HCT116 (cell line): Measurements from ENCODE around the gene TM9SF4. TPM values are rescaled to one million over a fixed set of nuclear protein-coding genes. Genes with fewer than 3 reads are reported as not detected.

ENCODE experiments used
- ATAC-seq: fragments of 200-7000 bp; cut with Tn5 transposase; 2 replicates; pipeline ENCODE4 v1.9.1; 2020; ENCODE audit warnings: mild to moderate bottlenecking, moderate library complexity
- BruUV-seq: library from RNA; stranded (reverse); fragments of 400-500 nt; replicated peaks from 2 replicates; lab custom pipeline; 2021; lab: Mats Ljungman, UMichigan
- CTCF ChIA-PET: fragments of 300-600 bp; sonication (Branson Sonifier 250); formaldehyde crosslinking; loops from one replicate; lab custom pipeline; 2021; ENCODE audit warnings: antibody characterized with exemption; lab: Charles Lee
- POLR2A ChIA-PET: fragments of 300-600, 350-600 bp; sonication (Branson Sonifier 250); formaldehyde crosslinking; loops from one replicate; lab custom pipeline; 2021; ENCODE audit warnings: antibody characterized with exemption; lab: Charles Lee
- RAD21 ChIA-PET, 2 experiments: fragments of 300-600 bp; sonication (Branson Sonifier 250); formaldehyde crosslinking; loops; one replicate each; lab custom pipeline; 2023; ENCODE audit warnings: low total read pairs in 2 of 2; ENCODE audit not compliant: uncharacterized antibody in 2 of 2, unreplicated experiment in 2 of 2, low non-redundant PET in 1 of 2; lab: Charles Lee
- DNase-seq: peaks from one replicate; pipeline ENCODE4 v3.0.0-alpha.2; 2010; ENCODE audit warnings: low read depth, low spot score
- H2AFZ ChIP-seq: fragments of 200-600 bp; shearing (Covaris generic), sonication (generic); 2 replicates; pipeline ENCODE4 v1.6.1; 2017; ENCODE audit warnings: low read depth, mixed run types, mixed read lengths, antibody characterized with exemption, low read length; ENCODE audit not compliant: poor library complexity, severe bottlenecking
- H3K27ac ChIP-seq: 2 replicates; pipeline ENCODE4 v1.5.1; 2012; ENCODE audit warnings: low read depth, low read length
- H3K27me3 ChIP-seq: fragments of 200-600 bp; sonication (generic); 2 replicates; pipeline ENCODE4 v1.6.1; 2016; ENCODE audit warnings: mixed run types, low read length, mixed read lengths; ENCODE audit not compliant: insufficient read depth
- H3K36me3 ChIP-seq, 2 experiments: fragments of 200-500 bp in 1 of 2; fragments of 200-600 bp in 1 of 2; sonication (Bioruptor generic) in 1 of 2; sonication (generic) in 1 of 2; 2 replicates each; pipeline versions ENCODE4 v1.5.1 to v1.6.1; 2014 to 2016; ENCODE audit warnings: low read length in 2 of 2, inconsistent platforms in 1 of 2, mixed read lengths in 1 of 2, mixed run types in 1 of 2; ENCODE audit not compliant: insufficient read depth in 2 of 2, control insufficient read depth in 1 of 2
- H3K4me1 ChIP-seq, 2 experiments: fragments of 200-600 bp in 1 of 2; sonication (generic) in 1 of 2; 2 replicates each; pipeline versions ENCODE4 v1.5.1 to v1.6.1; 2012 to 2017; ENCODE audit warnings: low read length in 2 of 2, inconsistent platforms in 1 of 2, mild to moderate bottlenecking in 1 of 2, mixed read lengths in 1 of 2, mixed run types in 1 of 2, moderate library complexity in 1 of 2; ENCODE audit not compliant: insufficient read depth in 2 of 2, control insufficient read depth in 1 of 2
- H3K4me2 ChIP-seq: fragments of 200-600 bp; sonication (generic); 2 replicates; pipeline ENCODE4 v1.6.1; 2017; ENCODE audit warnings: mixed run types, low read length, mixed read lengths
- H3K4me3 ChIP-seq, 2 experiments: fragments of 200-600 bp in 1 of 2; sonication (generic) in 1 of 2; replicated peaks in 1 of 2; 2 replicates each; pipeline ENCODE4 v1.5.1; 2011 to 2016; ENCODE audit warnings: low read length in 2 of 2, control low read depth in 1 of 2, low read depth in 1 of 2, mild to moderate bottlenecking in 1 of 2, mixed read lengths in 1 of 2, mixed run types in 1 of 2
- H3K79me2 ChIP-seq: fragments of 200-600 bp; sonication (generic); 2 replicates; pipeline ENCODE4 v1.6.1; 2017; ENCODE audit warnings: mild to moderate bottlenecking, mixed run types, low read length, moderate library complexity, mixed read lengths; ENCODE audit not compliant: insufficient read depth
- H3K9ac ChIP-seq: fragments of 200-600 bp; sonication (generic); 2 replicates; pipeline ENCODE4 v1.6.1; 2016; ENCODE audit warnings: low read length, mixed read lengths
- H3K9me2 ChIP-seq: fragments of 200-600 bp; sonication (generic), shearing (Covaris generic); 2 replicates; pipeline ENCODE4 v1.6.1; 2017; ENCODE audit warnings: mixed run types, mild to moderate bottlenecking, moderate library complexity; ENCODE audit not compliant: insufficient read depth
- H3K9me3 ChIP-seq, 2 experiments: fragments of 200-500 bp in 1 of 2; fragments of 200-600 bp in 1 of 2; sonication (Bioruptor generic) in 1 of 2; sonication (generic) in 1 of 2; 2 replicates each; pipeline ENCODE4 v1.6.1; 2014 to 2017; ENCODE audit warnings: low read length in 2 of 2, mixed read lengths in 2 of 2, inconsistent platforms in 1 of 2, low read depth in 1 of 2, mild to moderate bottlenecking in 1 of 2, mixed run types in 1 of 2, moderate library complexity in 1 of 2; ENCODE audit not compliant: control insufficient read depth in 1 of 2, insufficient read depth in 1 of 2
- H4K20me1 ChIP-seq: fragments of 200-600 bp; sonication (generic), shearing (Covaris generic); 2 replicates; pipeline ENCODE4 v1.6.1; 2017; ENCODE audit warnings: mixed run types, mild to moderate bottlenecking, moderate library complexity; ENCODE audit not compliant: insufficient read depth
- CBX3 ChIP-seq: IDR thresholded peaks from 2 replicates; pipeline ENCODE4 v1.6.1; 2012; ENCODE audit warnings: low read depth
- EGR1 ChIP-seq: IDR thresholded peaks from 2 replicates; pipeline ENCODE4 v1.6.1; 2012; ENCODE audit warnings: low read depth
- ELF1 ChIP-seq: IDR thresholded peaks from 2 replicates; pipeline ENCODE4 v1.6.1; 2012; ENCODE audit warnings: low read depth, borderline replicate concordance
- EZH2phosphoT487 ChIP-seq: fragments of 200-600 bp; IDR thresholded peaks from 2 replicates; pipeline ENCODE4 v1.6.1; 2018; ENCODE audit warnings: antibody characterized with exemption, borderline replicate concordance
- JUND ChIP-seq: IDR thresholded peaks from 2 replicates; pipeline ENCODE4 v1.6.1; 2012
- MAX ChIP-seq: IDR thresholded peaks from 2 replicates; pipeline ENCODE4 v1.6.1; 2012
- POLR2A ChIP-seq: IDR thresholded peaks from 2 replicates; pipeline ENCODE4 v1.7.0; 2011; ENCODE audit warnings: borderline replicate concordance; ENCODE audit not compliant: insufficient read depth, insufficient read length; ENCODE audit errors: extremely low read depth
- POLR2AphosphoS5 ChIP-seq: IDR thresholded peaks from 2 replicates; pipeline ENCODE4 v1.6.1; 2011; ENCODE audit warnings: mild to moderate bottlenecking, low read depth, low read length, moderate library complexity
- SIN3A ChIP-seq: IDR thresholded peaks from 2 replicates; pipeline ENCODE4 v1.6.1; 2012; ENCODE audit warnings: low read depth
- SP1 ChIP-seq: IDR thresholded peaks from 2 replicates; pipeline ENCODE4 v1.6.1; 2012; ENCODE audit warnings: low read depth
- SRF ChIP-seq: IDR thresholded peaks from 2 replicates; pipeline ENCODE4 v1.6.1; 2012; ENCODE audit warnings: low read depth
- TCF7L2 ChIP-seq: IDR thresholded peaks from 2 replicates; pipeline ENCODE4 v1.7.0; 2011; ENCODE audit warnings: borderline replicate concordance, inconsistent platforms; ENCODE audit not compliant: insufficient read depth, insufficient read length; ENCODE audit errors: extremely low read depth
- YY1 ChIP-seq: IDR thresholded peaks from 2 replicates; pipeline ENCODE4 v1.6.1; 2011; ENCODE audit warnings: low read length, low read depth, moderate library complexity, mild to moderate bottlenecking; ENCODE audit not compliant: insufficient replicate concordance; ENCODE audit errors: extremely low read depth
- ZNF274 ChIP-seq: fragments of 200-500 bp; sonication (Bioruptor generic); IDR thresholded peaks from 2 replicates; pipeline ENCODE4 v1.6.1; 2014; ENCODE audit warnings: mild to moderate bottlenecking, low read depth, low read length, inconsistent platforms
- intact Hi-C: fragments of 100-400 bp; cut with micrococcal nuclease; formaldehyde crosslinking; loops from 2 replicates; pipeline ENCODE4 v1.10.0; 2022
- total RNA-seq: library from RNA; stranded (reverse); gene quantifications from one replicate; pipeline ENCODE4 v1.2.1, GENCODE V29; 2021; ENCODE audit not compliant: unreplicated experiment

TM9SF4 gene
- total RNA-seq, 1 experiment from 2014 or later: 51.2 TPM

DNA sequence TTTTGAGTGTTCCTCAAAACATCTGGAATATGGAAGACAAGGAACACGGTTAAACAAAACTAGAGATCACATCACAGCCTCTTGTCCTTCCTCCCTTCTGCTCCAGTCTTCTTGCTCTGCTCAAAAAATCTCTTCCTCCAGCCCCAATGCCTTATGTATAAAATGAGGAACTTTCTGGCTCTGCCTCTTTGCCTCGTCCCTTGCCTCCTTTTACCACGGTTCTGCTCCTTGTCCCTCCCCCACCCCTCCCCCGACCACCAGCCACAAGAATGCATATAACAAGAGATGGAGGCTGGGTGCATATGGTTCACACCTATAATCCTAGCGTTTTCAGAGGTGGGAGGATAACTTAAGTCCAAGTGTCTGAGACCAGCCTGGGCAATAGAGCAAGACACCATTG, 54.4 kb downstream of the TM9SF4 start:
- POLR2A ChIA-PET: no interaction called here
- Histone ChIP-seq H2AFZ (no peak overlapping the region), H3K36me3 (peaks cover 32 to 38% of the 10 kb centered on the region in 2 experiments), H3K9me3 (no peaks in the 10 kb centered on the region), H3K4me1 (peaks cover 9% of the 10 kb centered on the region in 2 experiments; a peak in 3 of 4 replicates), H3K79me2 (no peaks in the 10 kb centered on the region), H4K20me1 (no peaks in the 10 kb centered on the region), H3K9ac (no peak overlapping the region), H3K4me3 (no peak overlapping the region), H3K4me2 (no peak overlapping the region), H3K27ac (no peak overlapping the region), H3K27me3 (no peaks in the 10 kb centered on the region), H3K9me2 (no peaks in the 10 kb centered on the region)
- TF ChIP-seq SRF (no peak), POLR2A (no peak), JUND (no peak), POLR2AphosphoS5 (no peak), CBX3 (no peak), EGR1 (no peak), MAX (no peak), SIN3A (no peak), YY1 (no peak), TCF7L2 (no peak), SP1 (no peak), ELF1 (no peak), EZH2phosphoT487 (no peak), ZNF274 (no peak)
- RAD21 ChIA-PET: no interaction called here
- DNase-seq (no peak), ATAC-seq (no peak)
- intact Hi-C loops: no loop called here
- BruUV-seq: no TSS peak
- CTCF ChIA-PET: no interaction called here
